HG02678 (cell line): Measurements from ENCODE around the gene FAM219B.

Experiments
- ATAC-seq: cut with Tn5 transposase; IDR thresholded peaks from one replicate; pipeline ENCODE4 v1.9.1; 2021; ENCODE audit warnings: mild to moderate bottlenecking, moderate library complexity; ENCODE audit not compliant: unreplicated experiment

FAM219B gene

GRCh38 chr15:74851960-74852359 lies 54.7 kb downstream of the FAM219B start:
- ATAC-seq, result no peak

- no peak for ATAC-seq
These were observed 56.3 kb downstream of the FAM219B start for GRCh38 chr15:74850393-74850792.
